Measurements from ENCODE around the gene TCEANC2.

TCEANC2 gene

GRCh38 chr1:54010415-54011117, 42.8 kb upstream of the TCEANC2 start:
- no peak for TF ChIP-seq EZH2phosphoT487 (IDR thresholded peaks at IDR 0.05; ENCODE audit: borderline replicate concordance, low read length)
- Histone ChIP-seq H3K27ac (ENCODE audit: low read depth, low read length) (no peak overlapping the region), H3K27me3 (ENCODE audit: control insufficient read depth, low read length) (no peaks in the 10 kb centered on the region), H3K9me3 (ENCODE audit: control insufficient read depth, insufficient read depth, low read length) (no peaks in the 10 kb centered on the region), H3F3A (ENCODE audit: control insufficient read depth, insufficient read depth) (no peaks in the 10 kb centered on the region), H3K4me2 (ENCODE audit: low read length) (no peak overlapping the region), H4K20me1 (ENCODE audit: control insufficient read depth, insufficient read depth, low read depth, low read length) (no peaks in the 10 kb centered on the region), H3K9me2 (replicated peaks; ENCODE audit: control insufficient read depth, low read length) (no peaks in the 10 kb centered on the region), H3K79me2 (ENCODE audit: control insufficient read depth, low read length) (no peaks in the 10 kb centered on the region), H3K4me3 (ENCODE audit: low read length) (no peak overlapping the region), H3K36me3 (ENCODE audit: control insufficient read depth, low read length) (no peaks in the 10 kb centered on the region), H3K4me1 (ENCODE audit: control insufficient read depth, low read length) (no peaks in the 10 kb centered on the region)

GRCh38 chr1:54011316-54012007, 41.9 kb upstream of the TCEANC2 start:
- Histone ChIP-seq H3K4me1 (ENCODE audit: control insufficient read depth, low read length) (no peaks in the 10 kb centered on the region), H3K4me3 (ENCODE audit: low read length) (no peak overlapping the region), H3K36me3 (ENCODE audit: control insufficient read depth, low read length) (no peaks in the 10 kb centered on the region), H3K9me3 (ENCODE audit: control insufficient read depth, insufficient read depth, low read length) (no peaks in the 10 kb centered on the region), H3K27ac (ENCODE audit: low read depth, low read length) (no peak overlapping the region), H3K79me2 (ENCODE audit: control insufficient read depth, low read length) (no peaks in the 10 kb centered on the region), H3K4me2 (ENCODE audit: low read length) (no peak overlapping the region), H3K27me3 (ENCODE audit: control insufficient read depth, low read length) (no peaks in the 10 kb centered on the region; the same call in 1 of the 2 replicates), H3F3A (ENCODE audit: control insufficient read depth, insufficient read depth) (no peaks in the 10 kb centered on the region), H4K20me1 (ENCODE audit: control insufficient read depth, insufficient read depth, low read depth, low read length) (no peaks in the 10 kb centered on the region), H3K9me2 (replicated peaks; ENCODE audit: control insufficient read depth, low read length) (no peaks in the 10 kb centered on the region)
- no peak for TF ChIP-seq EZH2phosphoT487 (IDR thresholded peaks at IDR 0.05; ENCODE audit: borderline replicate concordance, low read length)
- no peak for TF ChIP-seq CTCF (IDR thresholded peaks at IDR 0.05; ENCODE audit: low read depth, low read length, poor library complexity, severe bottlenecking)

- no peak overlapping the region for H3K27ac ChIP-seq (ENCODE audit: low read depth, low read length)
- no peaks in the 10 kb centered on the region for H3F3A ChIP-seq (ENCODE audit: control insufficient read depth, insufficient read depth)
- no peaks in the 10 kb centered on the region for H3K79me2 ChIP-seq (ENCODE audit: control insufficient read depth, low read length)
- no peaks in the 10 kb centered on the region for H3K36me3 ChIP-seq (ENCODE audit: control insufficient read depth, low read length)
- no peak for TF ChIP-seq EZH2phosphoT487 (IDR thresholded peaks at IDR 0.05; ENCODE audit: borderline replicate concordance, low read length)
- TF ChIP-seq CTCF (IDR thresholded peaks at IDR 0.05; ENCODE audit: low read depth, low read length, poor library complexity, severe bottlenecking): no peak
- H3K4me1 ChIP-seq (ENCODE audit: control insufficient read depth, low read length): no peaks in the 10 kb centered on the region
- H3K9me3 ChIP-seq (ENCODE audit: control insufficient read depth, insufficient read depth, low read length): no peaks in the 10 kb centered on the region
- H3K4me2 ChIP-seq (ENCODE audit: low read length): no peak overlapping the region
- no peak overlapping the region for H3K4me3 ChIP-seq (ENCODE audit: low read length)
- no peaks in the 10 kb centered on the region for H4K20me1 ChIP-seq (ENCODE audit: control insufficient read depth, insufficient read depth, low read depth, low read length)
- no peaks in the 10 kb centered on the region for H3K9me2 ChIP-seq (replicated peaks; ENCODE audit: control insufficient read depth, low read length)
- no peaks in the 10 kb centered on the region; the same call in 1 of the 2 replicates for H3K27me3 ChIP-seq (ENCODE audit: control insufficient read depth, low read length)
Observed at GRCh38 chr1:54012008-54012325, 41.4 kb upstream of the TCEANC2 start.

- no peaks in the 10 kb centered on the region for H3K79me2 ChIP-seq (ENCODE audit: control insufficient read depth, low read length)
- no peaks in the 10 kb centered on the region for H3K9me2 ChIP-seq (replicated peaks; ENCODE audit: control insufficient read depth, low read length)
- no peaks in the 10 kb centered on the region for H3F3A ChIP-seq (ENCODE audit: control insufficient read depth, insufficient read depth)
- TF ChIP-seq CTCF (IDR thresholded peaks at IDR 0.05; ENCODE audit: low read depth, low read length, poor library complexity, severe bottlenecking) (no peak), EZH2phosphoT487 (IDR thresholded peaks at IDR 0.05; ENCODE audit: borderline replicate concordance, low read length) (no peak)
- no peaks in the 10 kb centered on the region for H4K20me1 ChIP-seq (ENCODE audit: control insufficient read depth, insufficient read depth, low read depth, low read length)
- H3K4me3 ChIP-seq (ENCODE audit: low read length): no peak overlapping the region
- no peak overlapping the region for H3K27ac ChIP-seq (ENCODE audit: low read depth, low read length)
- H3K36me3 ChIP-seq (ENCODE audit: control insufficient read depth, low read length): no peaks in the 10 kb centered on the region
- no peaks in the 10 kb centered on the region; the same call in 1 of the 2 replicates for H3K27me3 ChIP-seq (ENCODE audit: control insufficient read depth, low read length)
- H3K4me1 ChIP-seq (ENCODE audit: control insufficient read depth, low read length): no peaks in the 10 kb centered on the region
- H3K9me3 ChIP-seq (ENCODE audit: control insufficient read depth, insufficient read depth, low read length): no peaks in the 10 kb centered on the region
- no peak overlapping the region for H3K4me2 ChIP-seq (ENCODE audit: low read length)
Observed at GRCh38 chr1:54012863-54013262, 40.5 kb upstream of the TCEANC2 start.

Measured in DOHH2 (cell line).